Loucy (cell line): Measurements from ENCODE around the gene ZCCHC18.

Experiments used
- EZH2phosphoT487 ChIP-seq: fragments of 200-600 bp; IDR thresholded peaks from 2 replicates; pipeline ENCODE4 v1.6.1; 2018; ENCODE audit warnings: antibody characterized with exemption, mild to moderate bottlenecking, moderate library complexity, borderline replicate concordance
- TF ChIP-seq, protein P1 (sequence below): fragments of 200-600 bp; sonication (generic); conservative IDR thresholded peaks from 2 replicates; pipeline ENCODE4 v1.5.1; 2014; ENCODE audit warnings: mild to moderate bottlenecking, antibody characterized with exemption, low read length

DNA sequence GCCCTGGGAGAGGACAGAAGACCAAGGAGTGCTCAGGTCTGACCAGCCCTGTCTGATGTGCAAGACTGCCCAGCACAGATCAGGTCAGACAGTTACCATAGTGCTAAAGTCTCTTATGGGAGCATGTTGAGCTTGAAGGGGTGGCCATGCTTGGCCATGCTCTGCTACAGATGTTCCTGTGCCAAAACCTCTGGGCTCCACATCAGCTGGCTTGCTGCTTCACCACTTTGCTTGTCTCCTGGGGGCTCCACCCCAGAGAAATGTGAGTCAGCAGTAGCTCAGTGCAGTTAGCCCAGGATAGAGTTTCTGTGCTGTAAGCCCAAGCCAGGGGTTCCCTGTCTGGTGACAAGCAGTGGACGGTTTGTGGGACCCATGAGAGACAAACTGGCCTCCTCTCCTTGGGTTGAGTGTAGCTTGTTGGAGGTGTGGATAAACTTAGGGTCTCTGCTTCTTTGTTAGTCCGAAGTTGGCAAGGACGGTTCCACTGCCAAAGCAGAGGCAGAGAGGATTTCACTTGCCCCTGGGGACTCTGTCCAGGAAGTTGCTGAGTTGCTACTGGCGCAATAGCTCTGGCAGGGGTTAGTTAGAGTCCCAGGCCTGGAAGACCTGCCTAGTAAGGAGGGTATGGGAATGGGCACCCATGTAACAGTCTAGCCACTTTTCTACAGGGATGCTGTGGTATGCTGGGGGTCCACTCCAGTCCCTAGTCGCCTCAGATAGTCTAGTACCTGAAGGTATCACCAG is 27.6 kb upstream of the ZCCHC18 start:
- TF ChIP-seq, protein P1, sequence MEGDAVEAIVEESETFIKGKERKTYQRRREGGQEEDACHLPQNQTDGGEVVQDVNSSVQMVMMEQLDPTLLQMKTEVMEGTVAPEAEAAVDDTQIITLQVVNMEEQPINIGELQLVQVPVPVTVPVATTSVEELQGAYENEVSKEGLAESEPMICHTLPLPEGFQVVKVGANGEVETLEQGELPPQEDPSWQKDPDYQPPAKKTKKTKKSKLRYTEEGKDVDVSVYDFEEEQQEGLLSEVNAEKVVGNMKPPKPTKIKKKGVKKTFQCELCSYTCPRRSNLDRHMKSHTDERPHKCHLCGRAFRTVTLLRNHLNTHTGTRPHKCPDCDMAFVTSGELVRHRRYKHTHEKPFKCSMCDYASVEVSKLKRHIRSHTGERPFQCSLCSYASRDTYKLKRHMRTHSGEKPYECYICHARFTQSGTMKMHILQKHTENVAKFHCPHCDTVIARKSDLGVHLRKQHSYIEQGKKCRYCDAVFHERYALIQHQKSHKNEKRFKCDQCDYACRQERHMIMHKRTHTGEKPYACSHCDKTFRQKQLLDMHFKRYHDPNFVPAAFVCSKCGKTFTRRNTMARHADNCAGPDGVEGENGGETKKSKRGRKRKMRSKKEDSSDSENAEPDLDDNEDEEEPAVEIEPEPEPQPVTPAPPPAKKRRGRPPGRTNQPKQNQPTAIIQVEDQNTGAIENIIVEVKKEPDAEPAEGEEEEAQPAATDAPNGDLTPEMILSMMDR, result no peak
- no peak for TF ChIP-seq EZH2phosphoT487
